AG09319 (cell line): ENCODE results near the gene CLPSL1.

Experiments used
- DNase-seq: peaks from one replicate; pipeline ENCODE4 v3.0.0-alpha.2; 2010; ENCODE audit warnings: low read depth; ENCODE audit errors: extremely low read depth
- CTCF ChIP-seq: IDR thresholded peaks from 2 replicates; pipeline ENCODE4 v1.5.1; 2011; ENCODE audit warnings: low read depth, mild to moderate bottlenecking, inconsistent platforms, low read length, moderate library complexity

The CLPSL1 gene

GRCh38 chr6:35778437-35778836, 2.4 kb upstream of the CLPSL1 start:
- no peak for TF ChIP-seq CTCF
- DNase-seq = no peak

GRCh38 chr6:35781290-35781689, 471 bp downstream of the CLPSL1 start:
- DNase-seq = no peak

GRCh38 chr6:35782424-35782823, 1.6 kb downstream of the CLPSL1 start:
- DNase-seq = no peak
- no peak for TF ChIP-seq CTCF

More at GRCh38 chr6:35781290-35781689, 471 bp downstream of the CLPSL1 start:
- TF ChIP-seq CTCF = no peak

GRCh38 chr6:35784200-35784599, 3.4 kb downstream of the CLPSL1 start:
- no peak for TF ChIP-seq CTCF
- no peak for DNase-seq

- no peak for TF ChIP-seq CTCF
- no peak for DNase-seq
Observed at GRCh38 chr6:35786272-35786671, 5.5 kb downstream of the CLPSL1 start.

- TF ChIP-seq CTCF = no peak
- DNase-seq = no peak
Observed at GRCh38 chr6:35786810-35787209, 6.0 kb downstream of the CLPSL1 start.

- no peak for TF ChIP-seq CTCF
- no peak for DNase-seq
Observed at GRCh38 chr6:35787266-35788218, 6.7 kb downstream of the CLPSL1 start.
